HS-27A (cell line): ENCODE results near the gene OPN1LW.
"Not testable (repeated sequence)": the region's sequence is repeated elsewhere in the genome, so short reads cannot be mapped to it uniquely, and the experiment has no call there.

ENCODE experiments used
- DNase-seq: peaks from one replicate; pipeline ENCODE4 v3.0.0-alpha.2; 2012; ENCODE audit warnings: low read depth, missing footprints

Gene OPN1LW

GRCh38 chrX:154135458-154136229 lies 8.4 kb upstream of the OPN1LW start:
- DNase-seq, result no peak

GRCh38 chrX:154136627-154137161 lies 7.3 kb upstream of the OPN1LW start:
- no peak for DNase-seq

- no peak for DNase-seq
Observed at GRCh38 chrX:154138857-154139256, 5.2 kb upstream of the OPN1LW start.

GRCh38 chrX:154140206-154140605 lies 3.8 kb upstream of the OPN1LW start:
- DNase-seq, result no peak

GRCh38 chrX:154140742-154141141 lies 3.3 kb upstream of the OPN1LW start:
- DNase-seq, result no peak

GRCh38 chrX:154142386-154142785 lies 1.7 kb upstream of the OPN1LW start:
- no peak for DNase-seq

- no peak for DNase-seq
Observed at GRCh38 chrX:154142950-154143745, 895 bp upstream of the OPN1LW start.

GRCh38 chrX:154151030-154151429 lies 7.0 kb downstream of the OPN1LW start:
- DNase-seq, result not testable (repeated sequence)

GRCh38 chrX:154156221-154156620 lies 12.2 kb downstream of the OPN1LW start:
- DNase-seq, result not testable (repeated sequence)

- not testable (repeated sequence) for DNase-seq
Observed at GRCh38 chrX:154157207-154157606, 13.2 kb downstream of the OPN1LW start.

GRCh38 chrX:154159345-154159744 lies 15.3 kb downstream of the OPN1LW start:
- DNase-seq, result not testable (repeated sequence)

- not testable (repeated sequence) for DNase-seq
Observed at GRCh38 chrX:154164902-154165301, 20.9 kb downstream of the OPN1LW start.

- not testable (repeated sequence) for DNase-seq
Observed at GRCh38 chrX:154168384-154168783, 24.3 kb downstream of the OPN1LW start.

- DNase-seq, result not testable (repeated sequence)
Observed at GRCh38 chrX:154172535-154172943, 28.5 kb downstream of the OPN1LW start.

- not testable (repeated sequence) for DNase-seq
Observed at GRCh38 chrX:154174356-154174755, 30.3 kb downstream of the OPN1LW start.

GRCh38 chrX:154182296-154182695 lies 38.3 kb downstream of the OPN1LW start, which contains the start of gene OPN1MW:
Gene OPN1MW (plus strand): TSS chrX:154182596. CDS start chrX:154182678, 82 bp downstream.
- not testable (repeated sequence) for DNase-seq

GRCh38 chrX:154183794-154184193 lies 39.8 kb downstream of the OPN1LW start:
- DNase-seq, result not testable (repeated sequence)

GRCh38 chrX:154192846-154193245 lies 48.8 kb downstream of the OPN1LW start:
- not testable (repeated sequence) for DNase-seq

- not testable (repeated sequence) for DNase-seq
Observed at GRCh38 chrX:154194316-154194715, 50.3 kb downstream of the OPN1LW start.

- DNase-seq, result not testable (repeated sequence)
Observed at GRCh38 chrX:154196466-154196865, 52.4 kb downstream of the OPN1LW start.
